ENCODE results near the gene SRL.
"Not testable (repeated sequence)": the region's sequence is repeated elsewhere in the genome, so short reads cannot be mapped to it uniquely, and the experiment has no call there.

Gene SRL

DNA sequence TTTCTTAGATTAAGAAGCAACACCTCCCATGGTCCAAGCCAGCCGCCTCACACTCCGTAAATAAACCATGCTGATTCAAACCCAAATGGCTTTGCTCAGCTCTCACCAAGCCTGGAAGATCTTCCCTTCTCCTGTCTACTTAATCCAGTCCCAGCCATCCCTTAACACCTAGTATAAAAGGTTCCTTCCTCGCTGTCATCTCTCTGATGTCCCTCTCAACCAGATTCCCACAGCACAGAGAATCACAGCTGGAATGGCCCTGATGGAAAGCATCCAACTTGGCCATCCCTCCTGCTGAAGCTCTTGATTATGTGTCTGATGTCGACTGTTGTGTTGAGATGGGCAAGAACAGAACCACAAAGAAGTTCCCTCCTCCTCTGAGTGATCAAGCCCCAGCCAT, 75.1 kb downstream of the SRL start:
- DNase-seq (ENCODE audit: low read depth in 1 of 2, low spot score in 1 of 2): no peak

DNA sequence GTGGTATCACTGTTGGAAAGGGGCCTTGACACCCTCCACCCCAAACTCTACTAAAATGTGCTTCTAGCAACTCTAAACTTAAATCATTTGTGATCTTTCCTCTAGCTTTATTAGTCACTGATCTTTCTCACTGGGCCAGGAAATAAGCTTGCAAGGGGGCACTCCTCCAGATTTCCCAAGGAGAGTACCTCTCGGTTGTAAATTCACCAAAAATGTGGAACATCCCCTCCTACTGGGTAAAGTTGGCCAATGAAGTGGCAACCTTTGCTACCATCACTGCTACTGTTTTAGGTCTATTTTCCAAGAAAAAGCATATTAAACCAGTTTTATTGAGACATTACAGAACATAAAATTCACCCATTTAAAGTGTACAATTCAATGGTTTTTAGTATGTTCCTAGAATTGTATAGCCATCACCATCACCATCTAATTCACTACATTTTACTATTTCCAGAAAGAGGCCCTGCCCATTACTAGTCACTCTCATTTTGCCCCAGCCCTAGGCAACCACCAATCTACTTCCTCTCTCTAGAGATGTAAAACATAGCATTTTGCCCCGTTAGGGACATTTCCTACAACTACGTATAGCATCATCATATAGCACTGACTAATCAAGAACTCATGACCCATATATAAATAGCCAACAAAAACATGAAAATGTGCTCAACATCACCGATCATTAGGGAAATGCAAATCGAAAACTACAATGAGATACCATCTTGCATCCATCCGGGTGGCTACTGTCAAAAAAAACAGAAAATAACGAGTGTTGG, 81.0 kb downstream of the SRL start:
- no peak for DNase-seq (ENCODE audit: low read depth in 1 of 2, low spot score in 1 of 2)

GRCh38 chr16:4159726-4160125, 82.2 kb downstream of the SRL start:
- no peak for DNase-seq (ENCODE audit: low read depth in 1 of 2, low spot score in 1 of 2)

DNA sequence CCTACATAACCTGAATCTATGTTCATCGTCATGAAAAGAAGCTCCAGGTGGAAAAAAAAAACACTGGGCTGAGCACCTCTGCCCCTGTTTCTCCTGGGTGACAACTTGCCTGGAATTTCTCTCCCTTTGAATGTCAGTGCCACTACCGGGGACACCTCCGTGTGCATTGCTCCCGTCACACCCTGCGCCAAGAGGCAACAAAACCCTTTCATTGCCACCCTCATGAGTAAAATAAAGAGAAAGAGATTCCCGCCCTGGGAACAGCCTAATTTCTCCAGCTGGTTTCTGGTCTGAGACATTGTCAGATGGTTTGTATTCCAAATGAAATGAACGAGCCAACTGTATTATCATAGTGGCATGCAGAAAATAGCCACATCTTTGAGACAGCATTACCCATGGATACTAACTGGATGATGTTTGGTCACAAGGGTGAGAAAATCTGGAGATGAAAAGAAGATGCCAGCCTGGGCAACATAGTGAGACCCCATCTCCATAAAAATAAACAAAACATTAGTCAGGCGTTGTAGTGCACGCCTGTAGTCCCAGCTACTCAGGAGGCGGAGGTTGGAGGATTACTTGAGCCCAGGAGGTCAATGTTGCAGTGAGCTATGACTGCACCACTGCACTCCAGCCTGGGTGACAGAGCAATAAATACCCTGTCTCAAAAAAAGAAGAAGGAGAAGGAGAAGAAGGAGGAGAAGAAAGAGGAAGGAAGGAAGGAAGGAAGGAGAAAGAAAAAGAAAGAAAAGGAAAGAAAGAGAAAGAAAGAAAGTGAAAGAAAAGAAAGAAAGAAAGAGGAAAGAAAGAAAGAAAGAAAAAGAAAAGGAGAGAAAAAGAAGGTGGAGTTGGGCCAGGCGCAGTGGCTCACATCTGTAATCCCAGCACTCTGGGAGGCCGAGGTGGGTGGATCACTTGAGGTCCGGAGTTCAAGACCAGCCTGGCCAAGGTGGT, 83.5 kb downstream of the SRL start:
- DNase-seq (ENCODE audit: low read depth in 1 of 2, low spot score in 1 of 2): no peak

DNA sequence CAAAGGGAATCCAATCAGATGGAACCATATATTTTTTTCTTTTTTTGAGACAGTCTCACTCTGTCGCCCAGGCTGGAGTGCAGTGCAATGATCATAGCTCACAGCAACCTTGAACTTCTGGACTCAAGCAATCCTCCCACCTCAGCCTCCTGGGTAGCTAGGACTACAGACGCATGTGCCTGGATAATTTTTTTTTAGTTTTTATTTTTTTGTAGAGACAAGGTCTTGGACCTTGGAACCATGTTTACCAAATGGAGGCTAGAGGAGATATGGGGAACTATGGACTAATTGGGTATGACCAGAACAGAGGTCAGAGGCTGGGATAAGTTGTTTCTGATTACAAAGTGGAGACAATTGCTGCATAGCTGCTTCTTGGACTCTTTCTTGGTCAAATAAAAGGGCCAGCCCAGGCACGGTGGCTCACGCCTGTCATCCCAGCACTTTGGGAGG, 84.5 kb downstream of the SRL start:
- no peak for DNase-seq (ENCODE audit: low read depth in 1 of 2, low spot score in 1 of 2)

GRCh38 chr16:4156503-4156902, 85.4 kb downstream of the SRL start:
- not testable (repeated sequence) for DNase-seq (ENCODE audit: low read depth in 1 of 2, low spot score in 1 of 2)

GRCh38 chr16:4153364-4153763, 88.5 kb downstream of the SRL start:
- DNase-seq (ENCODE audit: low read depth in 1 of 2, low spot score in 1 of 2): not testable (repeated sequence)

DNA sequence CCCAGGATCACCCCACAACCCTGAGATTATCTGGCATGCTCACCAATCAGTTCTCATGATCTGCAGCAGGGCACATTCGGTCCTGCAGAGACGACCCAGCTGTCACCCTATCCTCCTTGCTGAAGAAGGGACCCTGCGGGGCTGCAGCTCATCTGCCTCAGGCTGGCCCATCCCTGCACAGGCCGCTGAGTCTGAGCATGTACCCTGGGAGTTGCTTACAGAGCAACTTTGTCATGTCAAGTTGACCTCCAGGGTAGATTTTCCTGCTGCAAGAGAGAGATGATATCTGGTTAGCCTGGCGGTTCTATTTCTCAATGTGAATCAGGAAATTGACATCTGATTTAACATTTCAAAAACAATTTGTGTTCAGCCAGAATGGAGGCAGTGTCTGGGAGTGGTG, 89.6 kb downstream of the SRL start:
- no peak for DNase-seq (ENCODE audit: low read depth in 1 of 2, low spot score in 1 of 2)

DNA sequence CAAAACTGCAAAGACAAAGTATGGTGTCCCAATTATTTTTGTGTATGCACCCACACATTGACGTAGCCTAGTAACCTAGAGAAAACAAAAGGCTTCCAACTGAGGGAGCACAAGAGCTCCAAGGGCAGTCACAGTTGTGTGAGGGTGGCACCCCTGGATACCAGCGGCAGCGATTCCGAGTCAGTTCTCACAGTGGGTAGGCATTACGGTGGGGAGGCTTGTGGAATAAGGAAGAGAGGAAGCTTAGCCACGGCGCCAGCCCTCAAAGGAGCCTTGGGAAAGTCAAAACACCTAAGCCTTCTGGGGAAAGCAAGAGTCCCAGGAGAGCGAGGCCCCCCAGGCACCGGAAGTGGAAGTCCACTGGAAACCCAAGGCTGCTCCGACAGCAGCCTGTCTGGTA, 94.6 kb downstream of the SRL start:
- no peak for DNase-seq (ENCODE audit: low read depth in 1 of 2, low spot score in 1 of 2)

- no peak for DNase-seq (ENCODE audit: low read depth in 1 of 2, low spot score in 1 of 2)
Measured at GRCh38 chr16:4142268-4142667, 99.6 kb downstream of the SRL start.

DNA sequence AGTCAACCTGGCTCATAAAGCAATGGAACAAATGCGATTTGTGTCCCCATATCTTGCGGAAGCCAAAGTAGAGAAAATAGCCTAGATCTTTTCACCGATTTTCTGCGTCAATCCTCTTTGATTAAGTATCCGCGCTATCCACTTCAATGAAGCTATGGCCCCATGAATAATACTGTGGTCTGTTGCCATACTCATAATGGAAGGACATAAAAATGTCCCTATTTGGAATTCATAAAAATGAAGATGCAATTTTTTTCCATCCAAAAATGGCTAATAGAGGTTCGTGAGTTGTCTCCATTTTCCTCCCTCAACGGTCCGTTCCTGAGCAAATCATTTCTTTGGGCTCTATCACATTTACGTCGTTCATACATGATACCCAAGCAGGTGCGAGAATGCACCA, 100.3 kb downstream of the SRL start:
- DNase-seq (ENCODE audit: low read depth in 1 of 2, low spot score in 1 of 2): no peak

- DNase-seq (ENCODE audit: low read depth in 1 of 2, low spot score in 1 of 2): no peak
Measured at GRCh38 chr16:4140652-4141051, 101.2 kb downstream of the SRL start.

DNA sequence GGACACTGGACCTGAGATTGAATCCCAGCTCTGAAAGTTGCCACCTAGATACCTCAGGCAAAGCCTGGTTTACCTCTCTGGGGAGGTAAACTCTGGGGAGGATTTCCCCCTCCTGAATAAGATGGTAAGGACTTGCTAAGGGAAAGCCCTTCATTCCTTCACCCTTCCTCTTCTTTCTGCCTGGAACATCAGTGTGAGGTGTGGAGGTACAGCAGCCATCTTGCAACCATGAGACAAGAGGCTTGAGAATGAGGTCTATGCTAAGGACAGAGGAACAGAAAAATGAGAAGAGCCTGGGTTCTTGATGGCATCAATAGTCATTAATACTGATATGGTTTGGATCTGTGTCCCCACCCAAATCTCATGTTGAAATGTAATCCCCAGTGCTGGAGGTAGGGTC, 101.9 kb downstream of the SRL start:
- DNase-seq (ENCODE audit: low read depth in 1 of 2, low spot score in 1 of 2): no peak

Measured in activated CD4-positive, alpha-beta T cell treated with anti-CD3 and anti-CD28 coated beads, Interleukin-2, amount 50 U/mL, for 24 hours (primary cell).